Calu3 (cell line): ENCODE results near the gene AGBL3. TPM values are rescaled to one million over a fixed set of nuclear protein-coding genes. Genes with fewer than 3 reads are reported as not detected.

ENCODE experiments used
- BruUV-seq: library from RNA; stranded (reverse); fragments of 400-500 nt; replicated peaks from 2 replicates; lab custom pipeline; 2021; lab: Mats Ljungman, UMichigan
- CTCF ChIA-PET: fragments of 300-600 bp; sonication (Branson Sonifier 250); formaldehyde crosslinking; loops from one replicate; lab custom pipeline; 2022; ENCODE audit warnings: antibody characterized with exemption; lab: Charles Lee
- DNase-seq: peaks from one replicate; pipeline ENCODE4 v3.0.0; 2022
- H3K27ac Mint-ChIP-seq: one replicate; pipeline ENCODE4 v1.8.0; 2022; ENCODE audit warnings: mixed read lengths; ENCODE audit not compliant: unreplicated experiment
- H3K27me3 Mint-ChIP-seq: one replicate; pipeline ENCODE4 v1.8.0; 2022; ENCODE audit warnings: mixed read lengths; ENCODE audit not compliant: unreplicated experiment
- H3K36me3 Mint-ChIP-seq: one replicate; pipeline ENCODE4 v1.8.0; 2022; ENCODE audit warnings: mild to moderate bottlenecking, moderate library complexity, mixed read lengths; ENCODE audit not compliant: insufficient read depth, unreplicated experiment
- H3K4me1 Mint-ChIP-seq: one replicate; pipeline ENCODE4 v1.8.0; 2022; ENCODE audit warnings: mild to moderate bottlenecking, low read depth, mixed read lengths; ENCODE audit not compliant: unreplicated experiment
- H3K4me3 Mint-ChIP-seq: one replicate; pipeline ENCODE4 v1.8.0; 2022; ENCODE audit warnings: mild to moderate bottlenecking, low read depth, moderate library complexity, mixed read lengths; ENCODE audit not compliant: unreplicated experiment
- H3K9me3 Mint-ChIP-seq: one replicate; pipeline ENCODE4 v1.8.0; 2022; ENCODE audit warnings: low read depth, mixed read lengths; ENCODE audit not compliant: unreplicated experiment
- CTCF ChIP-seq: fragments of 200-600 bp; IDR thresholded peaks from one replicate; pipeline ENCODE4 v1.8.0; 2022; ENCODE audit warnings: antibody characterized with exemption; ENCODE audit not compliant: unreplicated experiment
- intact Hi-C: fragments of 100-400 bp; cut with micrococcal nuclease; formaldehyde crosslinking; loops from one replicate; pipeline ENCODE4 v1.10.0; 2022; ENCODE audit not compliant: unreplicated experiment
- total RNA-seq: library from RNA; stranded (reverse); gene quantifications from 2 replicates; pipeline ENCODE4 v1.2.3, GENCODE V29; 2022

The AGBL3 gene
- total RNA-seq, 1 experiment from 2014 or later = 6.3 TPM

GRCh38 chr7:134947831-134948230, 38.5 kb upstream of the AGBL3 start:
- intact Hi-C loops = loop anchor here (10.0 kb wide), 1 partner anchor 513 kb away; no protein-coding TSS in a partner anchor
- Mint-ChIP-seq H3K36me3 (no peaks in the 10 kb centered on the region), H3K27ac (no peak overlapping the region), H3K9me3 (no peaks in the 10 kb centered on the region), H3K4me3 (no peak overlapping the region), H3K27me3 (no peaks in the 10 kb centered on the region), H3K4me1 (peaks cover 3% of the 10 kb centered on the region)
- CTCF ChIA-PET = no interaction called here
- no TSS peak for BruUV-seq
- no peak for TF ChIP-seq CTCF
- no peak for DNase-seq

- Mint-ChIP-seq H3K27ac (no peak overlapping the region), H3K36me3 (no peaks in the 10 kb centered on the region), H3K27me3 (no peaks in the 10 kb centered on the region), H3K9me3 (no peaks in the 10 kb centered on the region), H3K4me1 (no peaks in the 10 kb centered on the region), H3K4me3 (no peak overlapping the region)
- CTCF ChIA-PET = no interaction called here
- DNase-seq = no peak
- no TSS peak for BruUV-seq
- no peak for TF ChIP-seq CTCF
- intact Hi-C loops = loop anchor here (10.0 kb wide), 1 partner anchor 513 kb away; no protein-coding TSS in a partner anchor
Observed at GRCh38 chr7:134948246-134948645, 38.1 kb upstream of the AGBL3 start.

GRCh38 chr7:134948736-134949135, 37.6 kb upstream of the AGBL3 start:
- no peaks in the 10 kb centered on the region for H3K4me1 Mint-ChIP-seq
- H3K27ac Mint-ChIP-seq = no peak overlapping the region
- H3K9me3 Mint-ChIP-seq = no peaks in the 10 kb centered on the region
- no peak overlapping the region for H3K4me3 Mint-ChIP-seq
- TF ChIP-seq CTCF = no peak
- intact Hi-C loops = loop anchor here (10.0 kb wide), 1 partner anchor 514 kb away; no protein-coding TSS in a partner anchor
- no peaks in the 10 kb centered on the region for H3K27me3 Mint-ChIP-seq
- no peak for DNase-seq
- H3K36me3 Mint-ChIP-seq = no peaks in the 10 kb centered on the region
- CTCF ChIA-PET = no interaction called here
- no TSS peak for BruUV-seq

- no TSS peak for BruUV-seq
- Mint-ChIP-seq H3K9me3 (no peaks in the 10 kb centered on the region), H3K36me3 (no peaks in the 10 kb centered on the region), H3K4me1 (no peaks in the 10 kb centered on the region), H3K27ac (no peak overlapping the region), H3K27me3 (no peaks in the 10 kb centered on the region), H3K4me3 (no peak overlapping the region)
- intact Hi-C loops = loop anchor here (10.0 kb wide), 1 partner anchor 514 kb away; no protein-coding TSS in a partner anchor
- no peak for TF ChIP-seq CTCF
- DNase-seq = no peak
- CTCF ChIA-PET = interaction anchor here (0.7 kb wide), 1 partner anchor 62 kb away, joined by 3 read pairs; no protein-coding TSS in a partner anchor
Observed at GRCh38 chr7:134949171-134949570, 37.1 kb upstream of the AGBL3 start.
